ENCODE measurements around the gene LPAR1.
"Not testable (repeated sequence)": the region's sequence is repeated elsewhere in the genome, so short reads cannot be mapped to it uniquely, and the experiment has no call there.

LPAR1 gene

DNA sequence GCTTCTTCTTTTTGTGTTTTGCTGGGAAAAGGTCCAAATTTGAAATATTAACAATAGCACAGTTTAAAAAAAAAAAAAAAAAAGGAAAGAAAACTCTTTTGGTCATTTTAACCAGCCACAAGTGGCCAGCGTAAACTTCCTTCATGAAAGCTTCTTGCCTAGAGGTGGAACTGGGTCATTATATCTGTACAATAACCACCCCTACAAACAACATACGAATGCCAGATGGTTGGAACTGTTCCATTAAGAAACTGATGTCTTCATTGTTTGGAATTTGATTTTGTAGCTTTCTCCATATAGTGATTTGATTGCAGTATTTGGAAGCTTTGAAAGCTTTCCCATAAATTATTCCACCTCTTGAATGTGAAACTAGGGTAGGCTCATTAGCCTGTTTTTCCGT lies 18.3 kb upstream of the LPAR1 start:
- in situ Hi-C loops (cut with MboI; ENCODE audit: low sequenced_read_pairs), result no loop called here
- DNase-seq (ENCODE audit: low spot score in 2 of 2), result no peak
- Histone ChIP-seq H3K4me3 (no peak overlapping the region), H3K36me3 (replicated peaks) (no peaks in the 10 kb centered on the region), H3K27me3 (ENCODE audit: low read depth) (no peaks in the 10 kb centered on the region; the same call in 1 of the 2 replicates), H3K9me3 (no peaks in the 10 kb centered on the region), H3K4me1 (no peaks in the 10 kb centered on the region)

DNA sequence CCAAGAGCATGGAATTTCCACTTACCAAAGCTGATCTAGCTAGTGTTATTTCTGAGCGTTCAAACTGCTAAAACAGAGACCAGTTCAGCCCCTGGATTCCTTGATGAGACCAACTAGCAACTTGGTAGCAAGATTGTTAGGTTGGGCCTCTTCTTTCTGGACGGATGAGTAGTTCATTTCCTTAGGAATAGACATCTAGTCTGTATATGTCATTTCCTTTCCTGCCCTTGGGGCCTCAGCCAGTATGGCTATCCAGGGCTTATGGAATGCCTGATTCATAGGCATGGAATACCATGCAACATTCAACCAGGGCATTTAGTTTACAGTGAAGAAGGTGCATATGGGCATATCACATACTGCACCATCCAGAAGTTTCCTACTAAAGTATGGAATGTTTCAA lies 14.5 kb upstream of the LPAR1 start:
- Histone ChIP-seq H3K36me3 (replicated peaks) (no peaks in the 10 kb centered on the region), H3K4me3 (no peak overlapping the region), H3K27me3 (ENCODE audit: low read depth) (no peaks in the 10 kb centered on the region), H3K9me3 (no peaks in the 10 kb centered on the region), H3K4me1 (no peaks in the 10 kb centered on the region)
- in situ Hi-C loops (cut with MboI; ENCODE audit: low sequenced_read_pairs), result no loop called here
- no peak for DNase-seq (ENCODE audit: low spot score in 2 of 2)

DNA sequence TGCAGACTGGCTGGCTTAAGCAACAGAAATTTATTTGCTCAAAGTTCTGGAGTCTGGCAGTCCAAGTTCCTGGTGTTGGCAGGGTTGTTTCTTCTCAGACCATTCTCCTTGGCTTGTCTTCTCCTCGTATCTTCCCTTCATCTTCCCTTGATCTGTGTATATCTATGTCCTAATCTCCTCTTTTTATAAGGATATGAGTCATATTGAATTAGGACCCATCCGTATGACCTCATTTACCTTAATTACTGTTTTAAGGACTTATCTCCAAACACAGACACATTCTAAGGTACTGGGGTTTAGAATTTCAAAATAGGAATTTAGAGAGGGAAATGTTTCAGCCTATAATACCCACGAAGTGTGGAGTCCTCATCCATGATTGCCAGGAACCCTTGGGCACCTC lies 13.1 kb upstream of the LPAR1 start:
- H3K27me3 ChIP-seq (ENCODE audit: low read depth), result no peaks in the 10 kb centered on the region
- no peaks in the 10 kb centered on the region for H3K4me1 ChIP-seq
- in situ Hi-C loops (cut with MboI; ENCODE audit: low sequenced_read_pairs), result no loop called here
- no peaks in the 10 kb centered on the region for H3K9me3 ChIP-seq
- DNase-seq (ENCODE audit: low spot score in 2 of 2), result no peak
- H3K36me3 ChIP-seq (replicated peaks), result no peaks in the 10 kb centered on the region
- H3K4me3 ChIP-seq, result no peak overlapping the region

DNA sequence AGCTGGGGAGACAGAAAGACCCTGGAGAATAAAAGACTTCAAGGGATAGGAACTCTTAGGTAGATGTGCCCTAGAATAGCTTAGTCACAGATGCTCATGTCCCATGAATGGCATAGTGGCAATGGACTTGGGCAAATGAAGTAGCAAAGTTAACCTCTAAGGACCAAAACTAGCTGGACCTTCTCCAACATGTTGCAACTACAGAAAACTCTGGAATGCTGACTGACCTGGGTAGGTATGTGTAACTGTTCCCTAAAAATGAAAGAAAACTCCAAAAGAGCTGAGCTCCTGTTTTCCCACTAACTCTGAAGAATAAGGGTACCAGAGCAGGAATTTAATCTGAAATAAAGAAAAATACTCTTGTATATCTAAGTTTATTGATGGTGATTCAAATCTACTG lies 12.5 kb upstream of the LPAR1 start:
- Histone ChIP-seq H3K9me3 (no peaks in the 10 kb centered on the region), H3K27me3 (ENCODE audit: low read depth) (no peaks in the 10 kb centered on the region), H3K4me3 (no peak overlapping the region), H3K36me3 (replicated peaks) (no peaks in the 10 kb centered on the region), H3K4me1 (no peaks in the 10 kb centered on the region)
- in situ Hi-C loops (cut with MboI; ENCODE audit: low sequenced_read_pairs), result no loop called here
- no peak for DNase-seq (ENCODE audit: low spot score in 2 of 2)

DNA sequence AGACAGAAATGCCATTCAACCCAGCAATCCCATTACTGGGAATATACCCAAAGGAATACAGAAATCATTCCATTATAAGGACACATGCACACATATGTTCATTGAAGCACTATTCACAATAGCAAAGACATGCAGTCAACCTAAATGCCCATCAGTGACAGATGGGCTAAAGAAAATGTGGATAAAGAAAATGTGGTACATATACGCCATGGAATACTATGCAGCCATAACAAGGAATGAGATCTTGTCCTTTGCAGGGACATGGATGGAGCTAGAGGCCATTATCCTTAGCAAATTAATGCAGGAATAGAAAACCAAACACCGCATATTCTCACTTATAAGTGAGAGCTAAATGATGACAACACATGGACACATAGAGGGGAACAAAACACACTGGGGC lies 9.0 kb upstream of the LPAR1 start:
- H3K9me3 ChIP-seq; H3K36me3 ChIP-seq (replicated peaks); H3K4me3 ChIP-seq; H3K4me1 ChIP-seq; H3K27me3 ChIP-seq (ENCODE audit: low read depth); DNase-seq (ENCODE audit: low spot score in 2 of 2): not testable (repeated sequence)
- in situ Hi-C loops (cut with MboI; ENCODE audit: low sequenced_read_pairs), result loop anchor here (25.0 kb wide), 1 partner anchor 240 kb away; no protein-coding TSS in a partner anchor

DNA sequence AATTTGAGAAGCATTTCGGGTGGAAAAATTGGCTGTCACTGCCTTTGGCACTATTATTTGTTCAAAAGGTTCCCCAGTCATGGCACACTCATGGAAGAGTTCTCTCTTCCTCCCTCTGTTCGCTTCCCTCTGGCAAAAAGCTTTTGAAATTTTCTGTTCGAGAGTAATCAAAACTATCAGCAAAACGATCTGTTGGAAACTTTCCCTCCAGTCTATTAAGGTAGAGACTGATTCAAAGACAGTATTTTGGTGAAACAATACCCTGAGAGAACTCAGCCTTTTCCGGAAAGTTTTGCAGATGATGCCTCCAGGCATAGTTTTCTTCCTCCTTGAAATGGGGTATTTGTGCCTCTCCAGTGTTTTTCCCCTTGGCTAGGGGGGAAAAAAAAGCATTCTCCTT lies 3.6 kb upstream of the LPAR1 start:
- no peaks in the 10 kb centered on the region for H3K36me3 ChIP-seq (replicated peaks)
- H3K27me3 ChIP-seq (ENCODE audit: low read depth), result peaks cover 21% of the 10 kb centered on the region
- H3K4me3 ChIP-seq, result no peak overlapping the region
- in situ Hi-C loops (cut with MboI; ENCODE audit: low sequenced_read_pairs), result loop anchor here (25.0 kb wide), 1 partner anchor 245 kb away; no protein-coding TSS in a partner anchor
- DNase-seq (ENCODE audit: low spot score in 2 of 2), result no peak
- no peaks in the 10 kb centered on the region for H3K4me1 ChIP-seq
- H3K9me3 ChIP-seq, result no peaks in the 10 kb centered on the region

DNA sequence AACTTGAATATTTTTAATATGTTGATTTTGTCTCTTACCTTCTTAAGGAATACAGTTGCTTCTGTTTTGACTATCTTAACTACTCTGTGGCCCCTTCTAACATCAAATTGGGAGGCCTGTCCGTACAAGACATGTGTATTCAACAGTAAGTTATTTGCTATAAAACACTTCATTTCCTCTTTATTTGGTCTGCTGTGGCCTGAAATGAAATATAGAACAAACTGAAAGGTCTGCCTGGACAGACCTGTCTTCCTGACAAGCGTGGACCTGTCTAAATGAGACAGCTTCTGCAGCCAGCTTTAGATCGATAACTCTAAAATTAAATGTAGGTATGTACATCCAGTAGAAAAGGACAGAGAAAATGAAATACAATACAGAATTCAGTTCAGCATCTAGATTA lies 2.2 kb upstream of the LPAR1 start:
- Histone ChIP-seq H3K27me3 (ENCODE audit: low read depth) (peaks cover 35% of the 10 kb centered on the region), H3K4me3 (no peak overlapping the region), H3K4me1 (no peaks in the 10 kb centered on the region), H3K9me3 (no peaks in the 10 kb centered on the region), H3K36me3 (replicated peaks) (no peaks in the 10 kb centered on the region)
- in situ Hi-C loops (cut with MboI; ENCODE audit: low sequenced_read_pairs), result loop anchor here (25.0 kb wide), 1 partner anchor 247 kb away; no protein-coding TSS in a partner anchor
- no peak for DNase-seq (ENCODE audit: low spot score in 2 of 2)

DNA sequence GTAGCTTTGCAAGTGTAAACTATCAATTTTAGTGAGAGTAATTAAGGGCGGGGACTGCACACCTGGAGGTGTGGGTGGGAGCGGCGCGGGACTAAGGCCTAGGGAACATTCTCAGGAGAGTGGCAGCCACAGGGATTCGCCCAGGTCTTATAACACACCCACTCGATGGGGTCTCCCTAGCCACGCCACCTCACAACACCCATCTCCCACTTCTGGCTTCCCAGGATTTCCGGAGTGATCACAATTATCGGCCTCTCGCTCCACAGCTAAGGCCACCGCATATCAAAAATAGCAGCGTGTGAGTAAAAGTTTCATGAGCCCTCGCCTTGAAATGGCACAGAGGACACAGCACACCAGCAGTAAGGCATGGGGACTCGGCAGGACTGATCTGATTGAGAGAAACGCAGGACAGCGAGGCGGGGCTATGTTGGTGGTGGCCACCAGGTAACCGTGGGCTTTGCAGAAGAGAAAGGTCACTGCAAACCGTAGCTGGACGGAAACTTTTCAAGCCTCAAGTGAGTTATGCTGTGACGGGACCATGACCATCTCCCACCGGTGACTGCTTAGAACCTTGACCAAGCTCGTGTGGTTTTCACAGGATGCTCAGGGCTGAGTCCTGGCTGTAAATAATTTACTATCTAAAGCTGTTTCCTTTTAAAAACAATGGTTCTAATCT lies 1.1 kb upstream of the LPAR1 start:
- Histone ChIP-seq H3K27me3 (ENCODE audit: low read depth) (peaks cover 36% of the 10 kb centered on the region), H3K9me3 (no peaks in the 10 kb centered on the region), H3K4me3 (no peak overlapping the region), H3K36me3 (replicated peaks) (no peaks in the 10 kb centered on the region), H3K4me1 (no peaks in the 10 kb centered on the region)
- DNase-seq (ENCODE audit: low spot score in 2 of 2), result no peak
- in situ Hi-C loops (cut with MboI; ENCODE audit: low sequenced_read_pairs), result loop anchor here (25.0 kb wide), 1 partner anchor 248 kb away; no protein-coding TSS in a partner anchor

DNA sequence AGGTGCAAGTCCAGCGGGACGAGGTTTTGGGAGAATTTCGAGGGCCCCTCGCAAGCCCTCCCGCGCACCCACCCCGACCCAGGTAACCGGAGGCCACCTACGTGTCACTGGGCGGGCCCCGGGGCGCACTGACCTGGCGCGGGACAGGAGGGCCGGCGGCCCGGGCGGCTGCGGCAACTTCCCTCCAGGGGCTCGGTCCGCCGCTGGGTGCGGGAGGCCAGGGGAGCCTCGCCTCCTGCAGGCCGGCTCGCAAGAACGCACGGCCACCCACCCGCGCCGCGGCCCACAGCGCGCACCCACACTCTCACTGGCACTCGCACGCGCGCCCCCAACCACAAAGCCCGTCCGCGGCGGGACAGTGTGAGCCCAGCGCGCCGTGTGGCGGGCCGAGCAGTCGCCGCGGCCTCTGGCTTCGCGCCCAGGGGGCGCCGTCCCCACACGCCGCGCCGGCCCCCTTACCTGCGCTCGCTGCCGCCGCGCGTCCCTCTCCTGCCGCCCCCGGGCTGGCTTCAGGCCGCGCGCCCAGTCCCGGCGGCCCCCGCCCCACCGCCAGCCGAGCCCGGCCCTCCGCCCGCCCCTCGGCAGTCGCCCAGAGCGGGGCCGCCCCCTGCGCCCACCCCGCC lies 451 bp downstream of the LPAR1 start:
- Histone ChIP-seq H3K36me3 (replicated peaks) (no peaks in the 10 kb centered on the region), H3K4me3 (peak overlapping the region; percentile 13), H3K27me3 (ENCODE audit: low read depth) (peaks cover 36% of the 10 kb centered on the region), H3K9me3 (no peaks in the 10 kb centered on the region), H3K4me1 (no peaks in the 10 kb centered on the region)
- in situ Hi-C loops (cut with MboI; ENCODE audit: low sequenced_read_pairs), result loop anchor here (25.0 kb wide), 1 partner anchor 249 kb away; no protein-coding TSS in a partner anchor
- peak in 1 of 2 experiments; percentile 43 for DNase-seq (ENCODE audit: low spot score in 2 of 2)

DNA sequence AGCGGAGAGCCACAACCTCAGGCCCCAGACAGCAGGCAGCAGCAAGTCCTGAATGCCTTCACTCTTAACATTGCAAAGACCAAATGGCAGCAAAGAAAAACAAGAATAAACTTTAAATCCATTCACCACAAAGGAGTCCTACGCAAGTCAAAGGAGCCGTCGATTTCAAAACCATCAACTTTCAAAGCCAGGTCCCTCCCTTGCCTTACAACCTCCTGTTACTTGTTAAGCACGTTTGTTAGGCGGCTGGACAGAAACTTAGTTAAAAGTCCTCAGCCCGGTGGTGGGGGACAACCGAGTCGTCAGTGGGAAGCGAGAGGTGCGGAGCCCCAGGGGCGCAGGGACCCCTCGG lies 938 bp downstream of the LPAR1 start:
- H3K9me3 ChIP-seq, result no peaks in the 10 kb centered on the region
- in situ Hi-C loops (cut with MboI; ENCODE audit: low sequenced_read_pairs), result loop anchor here (25.0 kb wide), 1 partner anchor 250 kb away; no protein-coding TSS in a partner anchor
- no peaks in the 10 kb centered on the region for H3K36me3 ChIP-seq (replicated peaks)
- H3K4me3 ChIP-seq, result peak overlapping the region; percentile 13
- H3K27me3 ChIP-seq (ENCODE audit: low read depth), result peaks cover 36% of the 10 kb centered on the region
- H3K4me1 ChIP-seq, result no peaks in the 10 kb centered on the region
- DNase-seq (ENCODE audit: low spot score in 2 of 2), result no peak

DNA sequence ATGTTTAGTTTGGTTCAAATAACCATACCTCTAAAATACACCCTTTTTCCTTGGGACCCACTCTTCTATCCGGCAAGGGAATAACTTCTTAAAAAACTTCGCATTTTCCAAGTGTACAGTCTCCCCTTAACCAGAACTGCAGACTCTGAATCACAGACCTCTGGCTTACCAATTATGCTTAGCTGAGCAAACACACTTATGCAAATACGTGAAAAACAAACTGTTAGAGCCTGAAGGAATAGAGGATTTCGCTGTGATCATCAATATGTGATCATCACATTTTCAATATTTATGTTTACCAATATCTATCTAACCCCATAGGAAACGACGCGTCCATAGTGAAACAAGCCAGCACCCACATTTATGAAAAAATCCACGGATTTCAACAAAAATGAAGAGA lies 1.3 kb downstream of the LPAR1 start:
- Histone ChIP-seq H3K27me3 (ENCODE audit: low read depth) (peaks cover 36% of the 10 kb centered on the region), H3K9me3 (no peaks in the 10 kb centered on the region), H3K36me3 (replicated peaks) (no peaks in the 10 kb centered on the region), H3K4me3 (no peak overlapping the region), H3K4me1 (no peaks in the 10 kb centered on the region)
- DNase-seq (ENCODE audit: low spot score in 2 of 2), result no peak
- in situ Hi-C loops (cut with MboI; ENCODE audit: low sequenced_read_pairs), result loop anchor here (25.0 kb wide), 1 partner anchor 250 kb away; no protein-coding TSS in a partner anchor

DNA sequence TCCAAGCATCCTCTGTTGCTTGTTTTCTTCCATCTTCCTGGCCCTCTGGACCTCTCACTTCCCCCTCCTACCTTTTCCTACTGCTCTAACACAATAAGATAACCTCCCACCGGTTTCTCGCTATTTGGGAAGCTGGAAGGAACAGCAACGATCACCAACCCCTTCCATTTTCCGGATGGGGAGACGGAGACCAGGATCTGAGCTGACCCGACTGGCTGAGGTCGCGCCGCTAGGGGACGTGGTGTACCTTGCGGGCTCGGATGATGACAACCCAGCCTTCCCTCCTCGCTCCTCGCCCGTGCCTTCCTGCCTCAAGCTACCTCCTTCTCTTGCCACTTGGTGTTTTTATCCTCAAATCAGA lies 1.9 kb downstream of the LPAR1 start:
- Histone ChIP-seq H3K9me3 (no peaks in the 10 kb centered on the region), H3K36me3 (replicated peaks) (no peaks in the 10 kb centered on the region), H3K27me3 (ENCODE audit: low read depth) (peaks cover 36% of the 10 kb centered on the region), H3K4me1 (no peaks in the 10 kb centered on the region), H3K4me3 (no peak overlapping the region)
- in situ Hi-C loops (cut with MboI; ENCODE audit: low sequenced_read_pairs), result loop anchor here (25.0 kb wide), 1 partner anchor 251 kb away; no protein-coding TSS in a partner anchor
- DNase-seq (ENCODE audit: low spot score in 2 of 2), result peak in 1 of 2 experiments; percentile 26

DNA sequence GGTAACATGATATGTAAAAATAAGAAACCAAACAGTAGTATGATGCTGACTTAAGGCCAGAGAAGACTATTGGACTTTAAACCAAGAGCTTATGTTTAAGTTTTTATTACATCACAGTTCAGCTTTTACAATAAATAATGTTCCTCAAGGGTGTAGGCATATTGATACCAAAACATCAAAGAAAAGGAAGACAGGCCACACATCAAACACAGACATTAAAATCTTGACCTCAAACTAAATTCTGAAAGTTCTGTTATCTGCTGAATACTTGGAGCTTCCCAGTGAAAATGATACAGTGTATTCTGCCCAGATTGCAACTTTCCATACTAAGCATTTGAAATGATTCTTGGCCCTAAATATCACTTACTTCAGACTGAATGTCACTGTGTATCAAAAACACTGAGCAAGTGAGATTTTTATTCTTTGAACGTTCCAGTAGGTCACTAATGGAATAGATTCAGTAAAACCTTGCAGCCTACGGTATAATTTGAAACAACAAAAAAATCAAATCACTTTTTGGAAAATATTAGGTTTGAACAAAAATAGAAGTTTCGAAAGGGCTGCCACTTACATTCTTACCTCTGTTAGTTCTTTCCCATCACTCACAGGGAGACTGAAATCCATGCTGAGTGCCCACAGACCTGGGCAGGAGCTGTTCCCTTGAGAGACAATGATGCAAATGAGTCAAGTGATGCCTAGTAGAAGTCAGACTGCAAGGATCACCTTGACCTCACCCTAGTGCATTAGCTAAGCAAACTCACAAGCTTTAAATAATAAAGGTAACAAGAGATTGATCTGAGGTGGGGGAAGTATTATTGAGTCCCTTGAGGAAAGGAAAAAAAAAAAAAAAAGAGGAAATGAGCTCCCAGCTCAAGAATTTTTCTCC lies 2.5 kb downstream of the LPAR1 start:
- in situ Hi-C loops (cut with MboI; ENCODE audit: low sequenced_read_pairs), result loop anchor here (25.0 kb wide), 1 partner anchor 252 kb away; no protein-coding TSS in a partner anchor
- no peak for DNase-seq (ENCODE audit: low spot score in 2 of 2)
- no peak overlapping the region for H3K4me3 ChIP-seq

More for the DNA sequence above, 2.5 kb downstream of the LPAR1 start:
- no peaks in the 10 kb centered on the region for H3K36me3 ChIP-seq (replicated peaks)
- H3K4me1 ChIP-seq, result no peaks in the 10 kb centered on the region
- peaks cover 35% of the 10 kb centered on the region for H3K27me3 ChIP-seq (ENCODE audit: low read depth)
- no peaks in the 10 kb centered on the region for H3K9me3 ChIP-seq

All from HAP-1 (cell line).